HCT116 (cell line): ENCODE results near the gene YIF1B. TPM values are rescaled to one million over a fixed set of nuclear protein-coding genes. Genes with fewer than 3 reads are reported as not detected.

Source experiments
- ATAC-seq: fragments of 200-7000 bp; cut with Tn5 transposase; 2 replicates; pipeline ENCODE4 v1.9.1; 2020; ENCODE audit warnings: mild to moderate bottlenecking, moderate library complexity
- BruUV-seq: library from RNA; stranded (reverse); fragments of 400-500 nt; replicated peaks from 2 replicates; lab custom pipeline; 2021; lab: Mats Ljungman, UMichigan
- CTCF ChIA-PET: fragments of 300-600 bp; sonication (Branson Sonifier 250); formaldehyde crosslinking; loops from one replicate; lab custom pipeline; 2021; ENCODE audit warnings: antibody characterized with exemption; lab: Charles Lee
- POLR2A ChIA-PET: fragments of 300-600, 350-600 bp; sonication (Branson Sonifier 250); formaldehyde crosslinking; loops from one replicate; lab custom pipeline; 2021; ENCODE audit warnings: antibody characterized with exemption; lab: Charles Lee
- RAD21 ChIA-PET, 2 experiments: fragments of 300-600 bp; sonication (Branson Sonifier 250); formaldehyde crosslinking; loops; one replicate each; lab custom pipeline; 2023; ENCODE audit warnings: low total read pairs in 2 of 2; ENCODE audit not compliant: uncharacterized antibody in 2 of 2, unreplicated experiment in 2 of 2, low non-redundant PET in 1 of 2; lab: Charles Lee
- DNase-seq: peaks from one replicate; pipeline ENCODE4 v3.0.0-alpha.2; 2010; ENCODE audit warnings: low read depth, low spot score
- H2AFZ ChIP-seq: fragments of 200-600 bp; shearing (Covaris generic), sonication (generic); 2 replicates; pipeline ENCODE4 v1.6.1; 2017; ENCODE audit warnings: low read depth, mixed run types, mixed read lengths, antibody characterized with exemption, low read length; ENCODE audit not compliant: poor library complexity, severe bottlenecking
- H3K27ac ChIP-seq: 2 replicates; pipeline ENCODE4 v1.5.1; 2012; ENCODE audit warnings: low read depth, low read length
- H3K27me3 ChIP-seq: fragments of 200-600 bp; sonication (generic); 2 replicates; pipeline ENCODE4 v1.6.1; 2016; ENCODE audit warnings: mixed run types, low read length, mixed read lengths; ENCODE audit not compliant: insufficient read depth
- H3K36me3 ChIP-seq, 2 experiments: fragments of 200-500 bp in 1 of 2; fragments of 200-600 bp in 1 of 2; sonication (Bioruptor generic) in 1 of 2; sonication (generic) in 1 of 2; 2 replicates each; pipeline versions ENCODE4 v1.5.1 to v1.6.1; 2014 to 2016; ENCODE audit warnings: low read length in 2 of 2, inconsistent platforms in 1 of 2, mixed read lengths in 1 of 2, mixed run types in 1 of 2; ENCODE audit not compliant: insufficient read depth in 2 of 2, control insufficient read depth in 1 of 2
- H3K4me1 ChIP-seq, 2 experiments: fragments of 200-600 bp in 1 of 2; sonication (generic) in 1 of 2; 2 replicates each; pipeline versions ENCODE4 v1.5.1 to v1.6.1; 2012 to 2017; ENCODE audit warnings: low read length in 2 of 2, inconsistent platforms in 1 of 2, mild to moderate bottlenecking in 1 of 2, mixed read lengths in 1 of 2, mixed run types in 1 of 2, moderate library complexity in 1 of 2; ENCODE audit not compliant: insufficient read depth in 2 of 2, control insufficient read depth in 1 of 2
- H3K4me2 ChIP-seq: fragments of 200-600 bp; sonication (generic); 2 replicates; pipeline ENCODE4 v1.6.1; 2017; ENCODE audit warnings: mixed run types, low read length, mixed read lengths
- H3K4me3 ChIP-seq, 2 experiments: fragments of 200-600 bp in 1 of 2; sonication (generic) in 1 of 2; replicated peaks in 1 of 2; 2 replicates each; pipeline ENCODE4 v1.5.1; 2011 to 2016; ENCODE audit warnings: low read length in 2 of 2, control low read depth in 1 of 2, low read depth in 1 of 2, mild to moderate bottlenecking in 1 of 2, mixed read lengths in 1 of 2, mixed run types in 1 of 2
- H3K79me2 ChIP-seq: fragments of 200-600 bp; sonication (generic); 2 replicates; pipeline ENCODE4 v1.6.1; 2017; ENCODE audit warnings: mild to moderate bottlenecking, mixed run types, low read length, moderate library complexity, mixed read lengths; ENCODE audit not compliant: insufficient read depth
- H3K9ac ChIP-seq: fragments of 200-600 bp; sonication (generic); 2 replicates; pipeline ENCODE4 v1.6.1; 2016; ENCODE audit warnings: low read length, mixed read lengths
- H3K9me2 ChIP-seq: fragments of 200-600 bp; sonication (generic), shearing (Covaris generic); 2 replicates; pipeline ENCODE4 v1.6.1; 2017; ENCODE audit warnings: mixed run types, mild to moderate bottlenecking, moderate library complexity; ENCODE audit not compliant: insufficient read depth
- H3K9me3 ChIP-seq, 2 experiments: fragments of 200-500 bp in 1 of 2; fragments of 200-600 bp in 1 of 2; sonication (Bioruptor generic) in 1 of 2; sonication (generic) in 1 of 2; 2 replicates each; pipeline ENCODE4 v1.6.1; 2014 to 2017; ENCODE audit warnings: low read length in 2 of 2, mixed read lengths in 2 of 2, inconsistent platforms in 1 of 2, low read depth in 1 of 2, mild to moderate bottlenecking in 1 of 2, mixed run types in 1 of 2, moderate library complexity in 1 of 2; ENCODE audit not compliant: control insufficient read depth in 1 of 2, insufficient read depth in 1 of 2
- H4K20me1 ChIP-seq: fragments of 200-600 bp; sonication (generic), shearing (Covaris generic); 2 replicates; pipeline ENCODE4 v1.6.1; 2017; ENCODE audit warnings: mixed run types, mild to moderate bottlenecking, moderate library complexity; ENCODE audit not compliant: insufficient read depth
- POLR2AphosphoS5 ChIP-seq: IDR thresholded peaks from 2 replicates; pipeline ENCODE4 v1.6.1; 2011; ENCODE audit warnings: mild to moderate bottlenecking, low read depth, low read length, moderate library complexity
- SRF ChIP-seq: IDR thresholded peaks from 2 replicates; pipeline ENCODE4 v1.6.1; 2012; ENCODE audit warnings: low read depth
- ZBTB33 ChIP-seq: IDR thresholded peaks from 2 replicates; pipeline ENCODE4 v1.6.1; 2011; ENCODE audit warnings: mild to moderate bottlenecking, low read length, moderate library complexity; ENCODE audit not compliant: insufficient replicate concordance; ENCODE audit errors: extremely low read depth
- ZNF274 ChIP-seq: fragments of 200-500 bp; sonication (Bioruptor generic); IDR thresholded peaks from 2 replicates; pipeline ENCODE4 v1.6.1; 2014; ENCODE audit warnings: mild to moderate bottlenecking, low read depth, low read length, inconsistent platforms
- intact Hi-C: fragments of 100-400 bp; cut with micrococcal nuclease; formaldehyde crosslinking; loops from 2 replicates; pipeline ENCODE4 v1.10.0; 2022
- total RNA-seq: library from RNA; stranded (reverse); gene quantifications from one replicate; pipeline ENCODE4 v1.2.1, GENCODE V29; 2021; ENCODE audit not compliant: unreplicated experiment

Gene YIF1B
- total RNA-seq, 1 experiment from 2014 or later: 67.5 TPM

DNA sequence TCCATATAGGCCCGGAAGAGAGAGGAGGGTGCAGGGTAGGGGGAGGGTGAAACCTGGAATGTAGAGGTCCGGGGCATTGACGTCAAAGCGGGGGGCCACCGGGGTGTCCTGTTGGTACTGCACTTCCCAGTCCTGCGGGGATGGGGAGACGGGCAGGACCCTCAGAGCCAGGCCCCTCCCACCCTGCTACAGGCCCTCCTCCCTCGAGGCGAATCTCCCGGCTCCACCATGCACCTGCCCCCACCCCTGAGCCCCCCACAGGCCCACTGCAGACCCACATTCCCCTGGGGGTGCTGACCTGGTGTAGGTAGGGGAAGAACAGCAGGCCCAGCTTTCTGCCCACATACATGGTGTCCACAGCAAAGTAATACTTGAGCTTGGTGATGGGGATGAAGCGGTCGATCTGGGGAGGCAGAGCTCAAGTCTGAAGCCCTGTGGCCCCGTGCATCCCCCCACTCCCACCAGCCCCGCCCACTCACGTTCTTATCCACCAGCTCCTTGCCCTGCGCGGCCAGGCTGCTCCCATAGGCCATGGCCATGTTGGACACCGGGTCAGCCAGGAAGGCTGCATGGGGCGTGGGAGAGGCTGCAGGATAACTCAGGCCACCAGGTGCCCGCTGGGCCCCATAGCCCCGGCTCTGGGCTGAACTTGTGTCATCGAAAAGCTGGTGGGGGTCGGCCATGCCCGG lies 6.7 kb downstream of the YIF1B start:
- Histone ChIP-seq H3K27me3 (no peaks in the 10 kb centered on the region), H3K9me2 (no peaks in the 10 kb centered on the region), H3K4me2 (no peak overlapping the region), H2AFZ (no peak overlapping the region), H3K27ac (no peak overlapping the region), H3K4me1 (peaks cover 7 to 13% of the 10 kb centered on the region in 2 experiments), H3K79me2 (peaks cover 19% of the 10 kb centered on the region; the same call in 1 of the 2 replicates), H3K9me3 (no peaks in the 10 kb centered on the region), H3K36me3 (peaks cover 10% of the 10 kb centered on the region in 2 experiments; a peak in 3 of 4 replicates), H3K9ac (no peak overlapping the region), H3K4me3 (no peak overlapping the region), H4K20me1 (no peaks in the 10 kb centered on the region)
- TF ChIP-seq SRF (no peak), ZNF274 (no peak), POLR2AphosphoS5 (0 out of 2 replicates have a peak, but pooled peaks have one; percentile 13)
- ATAC-seq (no peak), DNase-seq (no peak)
- no TSS peak for BruUV-seq
- intact Hi-C loops: no loop called here
- ChIA-PET CTCF (interaction anchor here (0.6 kb wide), 1 partner anchor 24 kb away, joined by 3 read pairs; no protein-coding TSS in a partner anchor), RAD21 (no interaction called here), POLR2A (interaction anchor here (1.0 kb wide), 1 partner anchor 12 kb away, joined by 3 read pairs; no protein-coding TSS in a partner anchor)

- ChIA-PET RAD21 (no interaction called here), POLR2A (interaction anchor here (1.0 kb wide), 1 partner anchor 11 kb away, joined by 3 read pairs; no protein-coding TSS in a partner anchor), CTCF (no interaction called here)
- Histone ChIP-seq H3K9me2 (no peaks in the 10 kb centered on the region), H3K27ac (no peak overlapping the region), H3K27me3 (no peaks in the 10 kb centered on the region), H2AFZ (no peak overlapping the region), H3K9me3 (no peaks in the 10 kb centered on the region), H3K4me2 (no peak overlapping the region), H3K4me1 (peaks cover 11 to 20% of the 10 kb centered on the region in 2 experiments), H3K79me2 (peaks cover 22% of the 10 kb centered on the region), H3K9ac (0 out of 2 replicates have a peak overlapping the region, but pooled peaks have one; percentile 8), H4K20me1 (no peaks in the 10 kb centered on the region), H3K36me3 (peaks cover 10% of the 10 kb centered on the region in 2 experiments; a peak in 3 of 4 replicates), H3K4me3 (no peak overlapping the region)
- BruUV-seq: no TSS peak
- no peak for ATAC-seq
- TF ChIP-seq POLR2AphosphoS5: 0 out of 2 replicates have a peak, but pooled peaks have one; percentile 16
- no peak for TF ChIP-seq SRF
- no peak for TF ChIP-seq ZBTB33
- intact Hi-C loops: no loop called here
- DNase-seq: no peak
These were observed 7.6 kb downstream of the YIF1B start for GRCh38 chr19:38308006-38308766.
